Osteoblast (primary cell): ENCODE measurements around the gene AP2B1. TPM values are rescaled to one million over a fixed set of nuclear protein-coding genes. Genes with fewer than 3 reads are reported as not detected.

Experiments
- DNase-seq: peaks from one replicate; pipeline ENCODE4 v3.0.0; 2011; ENCODE audit warnings: low spot score, mixed read lengths; ENCODE audit not compliant: insufficient read length; ENCODE audit errors: missing footprints
- H2AFZ ChIP-seq: 2 replicates; pipeline ENCODE4 v1.6.0; 2011; ENCODE audit warnings: mild to moderate bottlenecking, low read length
- H3K27ac ChIP-seq: 2 replicates; pipeline ENCODE4 v1.5.1; 2011; ENCODE audit warnings: mild to moderate bottlenecking, low read depth, low read length, moderate library complexity
- H3K27me3 ChIP-seq: 2 replicates; pipeline ENCODE4 v1.6.0; 2012; ENCODE audit warnings: mild to moderate bottlenecking, control low read depth, inconsistent platforms, low read length, moderate library complexity; ENCODE audit not compliant: insufficient read depth
- H3K36me3 ChIP-seq: 2 replicates; pipeline ENCODE4 v1.5.1; 2011; ENCODE audit warnings: mild to moderate bottlenecking, low read length, control low read depth, moderate library complexity; ENCODE audit not compliant: insufficient read depth
- H3K4me1 ChIP-seq: 2 replicates; pipeline ENCODE4 v1.5.1; 2011; ENCODE audit warnings: mild to moderate bottlenecking, low read length, control low read depth, moderate library complexity; ENCODE audit not compliant: insufficient read depth
- H3K4me2 ChIP-seq: 2 replicates; pipeline ENCODE4 v1.6.0; 2011; ENCODE audit warnings: mild to moderate bottlenecking, low read length; ENCODE audit not compliant: insufficient read depth
- H3K4me3 ChIP-seq: fragments of 200-600 bp; sonication (generic); 3 replicates; pipeline ENCODE4 v1.5.1; 2012; ENCODE audit warnings: mild to moderate bottlenecking, low read length, inconsistent platforms; ENCODE audit not compliant: insufficient read depth
- H3K79me2 ChIP-seq: 2 replicates; pipeline ENCODE4 v1.6.0; 2012; ENCODE audit warnings: mild to moderate bottlenecking, low read length, control low read depth, inconsistent platforms; ENCODE audit not compliant: insufficient read depth
- H3K9me3 ChIP-seq: 2 replicates; pipeline ENCODE4 v1.5.1; 2011; ENCODE audit warnings: low read depth, low read length, control low read depth
- H4K20me1 ChIP-seq: 2 replicates; pipeline ENCODE4 v1.6.0; 2012; ENCODE audit warnings: mild to moderate bottlenecking, low read length, control low read depth; ENCODE audit not compliant: insufficient read depth
- total RNA-seq: library from RNA; depleted of rRNA; stranded (reverse); fragments of >200 nt; gene quantifications from 2 replicates; pipeline ENCODE4 v1.2.3, GENCODE V29; 2012
- TF ChIP-seq, protein P1 (sequence below): IDR thresholded peaks from 2 replicates; pipeline ENCODE4 v1.5.1; 2011; ENCODE audit warnings: mild to moderate bottlenecking, low read depth, low read length, moderate library complexity; ENCODE audit errors: extremely low read depth

Gene AP2B1
- total RNA-seq, 1 donor, result 84.0 TPM

DNA sequence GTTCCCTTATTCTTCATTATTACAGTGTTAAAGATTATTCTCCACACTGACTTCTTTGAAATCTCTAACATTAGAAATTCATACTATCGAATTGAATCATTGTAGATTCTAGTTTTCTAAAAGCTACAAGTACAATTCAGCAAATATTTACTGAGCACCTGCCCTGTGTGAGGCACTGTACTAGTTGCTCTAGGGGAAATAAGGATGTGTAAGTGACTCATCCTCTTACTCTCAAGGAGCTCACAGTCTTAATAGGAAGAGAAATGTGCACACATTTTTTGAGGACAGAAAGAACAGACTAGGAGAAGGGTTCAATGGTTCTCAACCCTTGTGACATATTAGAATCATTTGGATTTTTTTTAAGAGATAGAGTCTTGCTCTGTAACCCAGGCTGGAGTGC, 42.0 kb upstream of the AP2B1 start:
- Histone ChIP-seq H3K4me2 (no peak overlapping the region), H3K36me3 (no peaks in the 10 kb centered on the region), H3K79me2 (no peaks in the 10 kb centered on the region), H4K20me1 (no peaks in the 10 kb centered on the region), H2AFZ (no peak overlapping the region), H3K9me3 (no peaks in the 10 kb centered on the region), H3K27ac (no peak overlapping the region), H3K4me3 (no peak overlapping the region), H3K4me1 (no peaks in the 10 kb centered on the region), H3K27me3 (peaks cover 30% of the 10 kb centered on the region)
- TF ChIP-seq, protein P1, sequence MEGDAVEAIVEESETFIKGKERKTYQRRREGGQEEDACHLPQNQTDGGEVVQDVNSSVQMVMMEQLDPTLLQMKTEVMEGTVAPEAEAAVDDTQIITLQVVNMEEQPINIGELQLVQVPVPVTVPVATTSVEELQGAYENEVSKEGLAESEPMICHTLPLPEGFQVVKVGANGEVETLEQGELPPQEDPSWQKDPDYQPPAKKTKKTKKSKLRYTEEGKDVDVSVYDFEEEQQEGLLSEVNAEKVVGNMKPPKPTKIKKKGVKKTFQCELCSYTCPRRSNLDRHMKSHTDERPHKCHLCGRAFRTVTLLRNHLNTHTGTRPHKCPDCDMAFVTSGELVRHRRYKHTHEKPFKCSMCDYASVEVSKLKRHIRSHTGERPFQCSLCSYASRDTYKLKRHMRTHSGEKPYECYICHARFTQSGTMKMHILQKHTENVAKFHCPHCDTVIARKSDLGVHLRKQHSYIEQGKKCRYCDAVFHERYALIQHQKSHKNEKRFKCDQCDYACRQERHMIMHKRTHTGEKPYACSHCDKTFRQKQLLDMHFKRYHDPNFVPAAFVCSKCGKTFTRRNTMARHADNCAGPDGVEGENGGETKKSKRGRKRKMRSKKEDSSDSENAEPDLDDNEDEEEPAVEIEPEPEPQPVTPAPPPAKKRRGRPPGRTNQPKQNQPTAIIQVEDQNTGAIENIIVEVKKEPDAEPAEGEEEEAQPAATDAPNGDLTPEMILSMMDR, result no peak
- no peak for DNase-seq

DNA sequence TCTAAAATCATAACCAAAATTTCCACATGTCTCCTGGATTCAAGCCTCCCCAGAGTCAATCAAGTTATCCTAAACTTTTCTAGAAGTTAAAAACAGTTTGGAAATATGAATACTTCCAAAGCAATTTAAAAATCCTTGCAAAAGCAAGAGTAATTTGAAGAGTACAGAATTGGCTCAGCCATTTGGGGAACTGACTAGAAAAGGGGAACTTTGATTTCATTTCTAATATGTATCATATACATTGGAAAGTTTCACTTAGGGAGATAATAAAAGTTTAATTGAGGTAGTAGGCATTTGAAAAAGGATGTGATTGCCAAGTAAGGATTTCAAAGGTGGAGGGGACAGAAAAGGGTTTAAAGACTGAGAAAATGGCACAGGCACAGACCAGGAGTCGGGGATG, 40.6 kb upstream of the AP2B1 start:
- no peaks in the 10 kb centered on the region for H3K9me3 ChIP-seq
- no peak overlapping the region for H2AFZ ChIP-seq
- H4K20me1 ChIP-seq, result no peaks in the 10 kb centered on the region
- TF ChIP-seq, protein P1, result no peak
- peaks cover 30% of the 10 kb centered on the region for H3K27me3 ChIP-seq
- H3K4me1 ChIP-seq, result no peaks in the 10 kb centered on the region
- no peak overlapping the region for H3K4me3 ChIP-seq
- no peak overlapping the region for H3K27ac ChIP-seq
- no peak for DNase-seq
- no peak overlapping the region for H3K4me2 ChIP-seq
- no peaks in the 10 kb centered on the region for H3K79me2 ChIP-seq
- no peaks in the 10 kb centered on the region for H3K36me3 ChIP-seq

DNA sequence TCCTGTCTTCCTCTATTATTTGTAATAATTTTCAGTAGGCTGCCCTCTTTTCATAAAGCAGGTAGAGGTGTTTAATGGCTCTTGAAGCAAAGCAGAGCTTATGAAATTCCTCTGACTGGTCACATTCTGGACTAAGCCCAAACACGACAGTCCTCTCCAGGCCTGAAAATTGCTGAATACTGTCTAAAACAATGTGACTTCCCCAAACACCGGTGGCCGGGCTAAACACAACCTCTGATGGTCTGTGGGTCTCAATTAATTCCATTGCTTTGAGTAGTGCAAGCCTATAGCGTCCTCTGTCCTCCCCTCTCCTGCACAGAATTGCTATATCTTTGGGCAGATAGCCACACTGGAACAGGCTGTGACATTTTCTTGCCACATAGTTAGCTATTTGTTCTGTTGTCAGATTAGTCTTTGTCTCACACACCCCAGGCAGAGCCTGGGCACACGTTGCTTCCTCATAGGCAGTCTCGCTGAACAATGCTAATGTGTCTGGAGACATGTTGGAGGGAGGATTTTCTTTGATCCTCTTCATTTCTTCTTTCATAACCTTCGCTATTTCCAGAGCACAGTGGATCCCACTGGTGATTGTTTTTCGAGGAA, 38.8 kb upstream of the AP2B1 start:
- no peaks in the 10 kb centered on the region for H3K79me2 ChIP-seq
- peaks cover 37% of the 10 kb centered on the region for H3K27me3 ChIP-seq
- no peaks in the 10 kb centered on the region for H3K36me3 ChIP-seq
- no peaks in the 10 kb centered on the region for H4K20me1 ChIP-seq
- H2AFZ ChIP-seq, result no peak overlapping the region
- H3K4me2 ChIP-seq, result no peak overlapping the region
- no peaks in the 10 kb centered on the region for H3K4me1 ChIP-seq
- no peak for DNase-seq
- TF ChIP-seq, protein P1, result no peak
- H3K27ac ChIP-seq, result no peak overlapping the region
- H3K9me3 ChIP-seq, result no peaks in the 10 kb centered on the region
- no peak overlapping the region for H3K4me3 ChIP-seq

DNA sequence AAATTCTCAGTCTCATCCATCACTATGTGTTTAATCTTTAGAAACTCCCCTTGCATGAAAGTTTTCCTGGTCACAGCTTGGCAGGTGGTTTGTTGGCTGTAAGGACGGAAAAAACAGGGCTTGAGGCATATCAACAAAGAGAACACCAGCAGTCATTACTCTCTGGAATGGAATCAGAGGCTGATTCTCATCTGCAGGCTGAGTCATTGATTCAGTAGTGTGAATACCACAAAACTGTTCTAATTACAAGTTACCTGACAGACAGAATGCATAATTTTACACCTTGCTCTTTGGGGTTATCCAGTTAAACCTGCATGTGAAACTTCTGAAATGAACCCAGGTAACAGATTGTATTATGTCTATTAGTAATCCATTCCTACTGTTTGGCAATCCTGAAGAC, 38.1 kb upstream of the AP2B1 start:
- Histone ChIP-seq H3K79me2 (no peaks in the 10 kb centered on the region), H3K4me1 (no peaks in the 10 kb centered on the region), H2AFZ (no peak overlapping the region), H3K9me3 (no peaks in the 10 kb centered on the region), H3K4me2 (no peak overlapping the region), H3K4me3 (no peak overlapping the region), H4K20me1 (no peaks in the 10 kb centered on the region), H3K27me3 (peaks cover 38% of the 10 kb centered on the region), H3K36me3 (no peaks in the 10 kb centered on the region), H3K27ac (no peak overlapping the region)
- DNase-seq, result no peak
- TF ChIP-seq, protein P1, result no peak
